WTC11 (cell line): ENCODE measurements around the gene MANBA.

Source experiments
- CREB1 ChIP-seq: sonication (generic); formaldehyde crosslinking; IDR thresholded peaks from 2 replicates; pipeline ENCODE4 v1.8.0; 2023; ENCODE audit warnings: mild to moderate bottlenecking, missing genetic modification reagents
- EMX1 ChIP-seq: fragments of 250-450 bp; sonication (Bioruptor Pico); IDR thresholded peaks from 2 replicates; pipeline ENCODE4 v1.8.0; 2021; ENCODE audit warnings: mild to moderate bottlenecking
- HMGA2 ChIP-seq: fragments of 250-450 bp; sonication (Bioruptor Pico); IDR thresholded peaks from 2 replicates; pipeline ENCODE4 v1.4.0; 2021; ENCODE audit warnings: mild to moderate bottlenecking, moderate library complexity
- NR1H2 ChIP-seq: sonication (generic); formaldehyde crosslinking; IDR thresholded peaks from 2 replicates; pipeline ENCODE4 v1.9.0; 2021; ENCODE audit warnings: mild to moderate bottlenecking, moderate library complexity, missing genetic modification reagents
- SMAD3 ChIP-seq: sonication (generic); formaldehyde crosslinking; IDR thresholded peaks from 2 replicates; pipeline ENCODE4 v1.8.0; 2022; ENCODE audit warnings: missing genetic modification reagents, mild to moderate bottlenecking, borderline replicate concordance
- SP1 ChIP-seq: sonication (generic); formaldehyde crosslinking; conservative IDR thresholded peaks from 2 replicates; pipeline ENCODE4 v1.8.1; 2022; ENCODE audit warnings: missing genetic modification reagents
- TEAD1 ChIP-seq: sonication (generic); formaldehyde crosslinking; IDR thresholded peaks from 2 replicates; pipeline ENCODE4 v1.8.0; 2022; ENCODE audit warnings: mild to moderate bottlenecking, missing genetic modification reagents
- ZNF121 ChIP-seq: sonication (generic); formaldehyde crosslinking; IDR thresholded peaks from 2 replicates; pipeline ENCODE4 v1.8.0; 2023; ENCODE audit warnings: missing genetic modification reagents
- TF ChIP-seq, protein P1 (sequence below): fragments of 200-600 bp; IDR thresholded peaks from 2 replicates; pipeline ENCODE4 v1.8.0; 2022; ENCODE audit warnings: antibody characterized with exemption
- TF ChIP-seq, protein P2 (sequence below): sonication (generic); formaldehyde crosslinking; conservative IDR thresholded peaks from 2 replicates; pipeline ENCODE4 v1.8.1; 2022; ENCODE audit warnings: mild to moderate bottlenecking, missing genetic modification reagents
- TF ChIP-seq, protein P3 (sequence below): sonication (generic); formaldehyde crosslinking; IDR thresholded peaks from 2 replicates; pipeline ENCODE4 v1.8.0; 2022; ENCODE audit warnings: mild to moderate bottlenecking, missing genetic modification reagents
- TF ChIP-seq, protein P4 (sequence below): sonication (generic); formaldehyde crosslinking; IDR thresholded peaks from 2 replicates; pipeline ENCODE4 v1.8.0; 2022; ENCODE audit warnings: mild to moderate bottlenecking, missing genetic modification reagents

DNA sequence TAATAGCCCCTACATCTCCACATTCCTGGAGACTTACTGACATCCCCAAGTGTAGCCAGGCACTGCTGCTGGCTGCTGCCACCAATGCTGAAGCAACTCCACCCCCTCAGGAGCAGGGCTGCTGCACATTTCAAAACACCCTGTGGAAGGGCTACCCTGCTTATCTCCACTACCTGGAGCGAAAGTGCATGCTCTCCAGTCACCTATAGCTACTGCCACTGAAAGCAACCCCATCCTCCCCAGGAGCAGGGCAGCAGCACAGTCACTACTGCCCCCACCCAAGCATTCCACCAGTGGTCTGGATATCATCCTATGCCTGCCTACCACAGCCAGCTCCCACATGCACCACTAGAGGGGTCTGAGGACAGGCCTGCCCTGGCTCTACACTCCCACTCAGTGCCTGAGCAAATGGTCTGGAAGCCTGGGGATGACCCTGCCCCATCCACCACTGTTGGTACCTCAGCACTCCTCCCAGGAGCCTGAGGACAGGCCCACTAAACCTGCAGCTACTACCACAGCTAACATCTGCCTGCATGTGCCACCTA, 55.3 kb downstream of the MANBA start:
- TF ChIP-seq, protein P1, sequence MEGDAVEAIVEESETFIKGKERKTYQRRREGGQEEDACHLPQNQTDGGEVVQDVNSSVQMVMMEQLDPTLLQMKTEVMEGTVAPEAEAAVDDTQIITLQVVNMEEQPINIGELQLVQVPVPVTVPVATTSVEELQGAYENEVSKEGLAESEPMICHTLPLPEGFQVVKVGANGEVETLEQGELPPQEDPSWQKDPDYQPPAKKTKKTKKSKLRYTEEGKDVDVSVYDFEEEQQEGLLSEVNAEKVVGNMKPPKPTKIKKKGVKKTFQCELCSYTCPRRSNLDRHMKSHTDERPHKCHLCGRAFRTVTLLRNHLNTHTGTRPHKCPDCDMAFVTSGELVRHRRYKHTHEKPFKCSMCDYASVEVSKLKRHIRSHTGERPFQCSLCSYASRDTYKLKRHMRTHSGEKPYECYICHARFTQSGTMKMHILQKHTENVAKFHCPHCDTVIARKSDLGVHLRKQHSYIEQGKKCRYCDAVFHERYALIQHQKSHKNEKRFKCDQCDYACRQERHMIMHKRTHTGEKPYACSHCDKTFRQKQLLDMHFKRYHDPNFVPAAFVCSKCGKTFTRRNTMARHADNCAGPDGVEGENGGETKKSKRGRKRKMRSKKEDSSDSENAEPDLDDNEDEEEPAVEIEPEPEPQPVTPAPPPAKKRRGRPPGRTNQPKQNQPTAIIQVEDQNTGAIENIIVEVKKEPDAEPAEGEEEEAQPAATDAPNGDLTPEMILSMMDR = no peak
- TF ChIP-seq EMX1 (CRISPR knock-in tag) (no peak), HMGA2 (CRISPR knock-in tag) (no peak), CREB1 (CRISPR knock-in tag) (no peak), NR1H2 (CRISPR knock-in tag) (no peak), ZNF121 (CRISPR knock-in tag) (no peak), SP1 (CRISPR knock-in tag) (no peak), SMAD3 (CRISPR knock-in tag) (no peak), TEAD1 (CRISPR knock-in tag) (no peak)
- TF ChIP-seq, protein P2, sequence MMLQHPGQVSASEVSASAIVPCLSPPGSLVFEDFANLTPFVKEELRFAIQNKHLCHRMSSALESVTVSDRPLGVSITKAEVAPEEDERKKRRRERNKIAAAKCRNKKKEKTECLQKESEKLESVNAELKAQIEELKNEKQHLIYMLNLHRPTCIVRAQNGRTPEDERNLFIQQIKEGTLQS (CRISPR knock-in tag) = no peak
- TF ChIP-seq, protein P3, sequence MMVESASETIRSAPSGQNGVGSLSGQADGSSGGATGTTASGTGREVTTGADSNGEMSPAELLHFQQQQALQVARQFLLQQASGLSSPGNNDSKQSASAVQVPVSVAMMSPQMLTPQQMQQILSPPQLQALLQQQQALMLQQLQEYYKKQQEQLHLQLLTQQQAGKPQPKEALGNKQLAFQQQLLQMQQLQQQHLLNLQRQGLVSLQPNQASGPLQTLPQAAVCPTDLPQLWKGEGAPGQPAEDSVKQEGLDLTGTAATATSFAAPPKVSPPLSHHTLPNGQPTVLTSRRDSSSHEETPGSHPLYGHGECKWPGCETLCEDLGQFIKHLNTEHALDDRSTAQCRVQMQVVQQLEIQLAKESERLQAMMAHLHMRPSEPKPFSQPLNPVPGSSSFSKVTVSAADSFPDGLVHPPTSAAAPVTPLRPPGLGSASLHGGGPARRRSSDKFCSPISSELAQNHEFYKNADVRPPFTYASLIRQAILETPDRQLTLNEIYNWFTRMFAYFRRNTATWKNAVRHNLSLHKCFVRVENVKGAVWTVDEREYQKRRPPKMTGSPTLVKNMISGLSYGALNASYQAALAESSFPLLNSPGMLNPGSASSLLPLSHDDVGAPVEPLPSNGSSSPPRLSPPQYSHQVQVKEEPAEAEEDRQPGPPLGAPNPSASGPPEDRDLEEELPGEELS = no peak
- TF ChIP-seq, protein P4, sequence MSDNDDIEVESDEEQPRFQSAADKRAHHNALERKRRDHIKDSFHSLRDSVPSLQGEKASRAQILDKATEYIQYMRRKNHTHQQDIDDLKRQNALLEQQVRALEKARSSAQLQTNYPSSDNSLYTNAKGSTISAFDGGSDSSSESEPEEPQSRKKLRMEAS (CRISPR knock-in tag) = no peak
